Endothelial cell (in vitro differentiated cells): Measurements from ENCODE around the gene TRABD2B. TPM values are rescaled to one million over a fixed set of nuclear protein-coding genes. Genes with fewer than 3 reads are reported as not detected.
"Not testable (repeated sequence)": the region's sequence is repeated elsewhere in the genome, so short reads cannot be mapped to it uniquely, and the experiment has no call there.

Experiments used
- DNase-seq: peaks from one replicate; pipeline ENCODE4 v3.0.0; 2021; ENCODE audit warnings: low spot score
- H3K27ac Mint-ChIP-seq: one replicate; pipeline ENCODE4 v1.8.0; 2021; ENCODE audit warnings: mixed read lengths, inconsistent platforms; ENCODE audit not compliant: unreplicated experiment
- H3K27me3 Mint-ChIP-seq: one replicate; pipeline ENCODE4 v1.8.0; 2021; ENCODE audit warnings: mild to moderate bottlenecking, moderate library complexity, mixed read lengths, inconsistent platforms; ENCODE audit not compliant: unreplicated experiment
- H3K36me3 Mint-ChIP-seq: one replicate; pipeline ENCODE4 v1.8.0; 2021; ENCODE audit warnings: mild to moderate bottlenecking, low read depth, mixed read lengths, inconsistent platforms; ENCODE audit not compliant: unreplicated experiment
- H3K4me1 Mint-ChIP-seq: one replicate; pipeline ENCODE4 v1.8.0; 2021; ENCODE audit warnings: mild to moderate bottlenecking, mixed read lengths, inconsistent platforms; ENCODE audit not compliant: unreplicated experiment
- H3K4me3 Mint-ChIP-seq: one replicate; pipeline ENCODE4 v1.8.0; 2021; ENCODE audit warnings: mild to moderate bottlenecking, mixed read lengths, inconsistent platforms; ENCODE audit not compliant: unreplicated experiment
- H3K9me3 Mint-ChIP-seq: one replicate; pipeline ENCODE4 v1.8.0; 2021; ENCODE audit warnings: mixed read lengths, inconsistent platforms; ENCODE audit not compliant: unreplicated experiment
- CTCF ChIP-seq: fragments of 200-600 bp; sonication (generic); IDR thresholded peaks from one replicate; pipeline ENCODE4 v1.5.0; 2021; ENCODE audit warnings: antibody characterized with exemption; ENCODE audit not compliant: unreplicated experiment
- total RNA-seq: library from RNA; stranded (reverse); fragmentation: NEBNext Ultra II Directional; extraction: Animal tissue kit (Norgen Biotek cat#: 25700); gene quantifications from one replicate; pipeline ENCODE4 v1.2.1, GENCODE V29; 2021; ENCODE audit not compliant: unreplicated experiment

TRABD2B gene
- total RNA-seq, 1 donor from 2014 or later, result 1.0 TPM

GRCh38 chr1:47965816-47966215, 31.4 kb downstream of the TRABD2B start:
- Mint-ChIP-seq H3K27me3 (no peaks in the 10 kb centered on the region), H3K4me1 (peaks cover 11% of the 10 kb centered on the region), H3K27ac (no peak overlapping the region), H3K4me3 (no peak overlapping the region), H3K9me3 (no peaks in the 10 kb centered on the region), H3K36me3 (no peaks in the 10 kb centered on the region)
- DNase-seq, result no peak
- no peak for TF ChIP-seq CTCF

GRCh38 chr1:47964636-47965035, 32.5 kb downstream of the TRABD2B start:
- H3K4me3 Mint-ChIP-seq, result no peak overlapping the region
- H3K36me3 Mint-ChIP-seq, result no peaks in the 10 kb centered on the region
- peaks cover 11% of the 10 kb centered on the region for H3K4me1 Mint-ChIP-seq
- no peaks in the 10 kb centered on the region for H3K9me3 Mint-ChIP-seq
- no peak for DNase-seq
- no peaks in the 10 kb centered on the region for H3K27me3 Mint-ChIP-seq
- no peak overlapping the region for H3K27ac Mint-ChIP-seq
- TF ChIP-seq CTCF, result no peak

- Mint-ChIP-seq H3K4me1 (peaks cover 11% of the 10 kb centered on the region), H3K9me3 (no peaks in the 10 kb centered on the region), H3K36me3 (no peaks in the 10 kb centered on the region), H3K27ac (peak overlapping the region; percentile 5), H3K4me3 (no peak overlapping the region), H3K27me3 (no peaks in the 10 kb centered on the region)
- no peak for DNase-seq
- TF ChIP-seq CTCF, result no peak
These were observed 33.4 kb downstream of the TRABD2B start for GRCh38 chr1:47963568-47964358.

GRCh38 chr1:47962750-47963492, 34.3 kb downstream of the TRABD2B start:
- Mint-ChIP-seq H3K27me3 (no peaks in the 10 kb centered on the region), H3K9me3 (no peaks in the 10 kb centered on the region), H3K27ac (no peak overlapping the region), H3K36me3 (no peaks in the 10 kb centered on the region), H3K4me1 (peaks cover 11% of the 10 kb centered on the region), H3K4me3 (no peak overlapping the region)
- no peak for DNase-seq
- TF ChIP-seq CTCF, result no peak

- H3K36me3 Mint-ChIP-seq, H3K9me3 Mint-ChIP-seq, H3K27ac Mint-ChIP-seq, DNase-seq, H3K27me3 Mint-ChIP-seq, H3K4me3 Mint-ChIP-seq: not testable (repeated sequence)
- peaks cover 11% of the 10 kb centered on the region for H3K4me1 Mint-ChIP-seq
These were observed 35.4 kb downstream of the TRABD2B start for GRCh38 chr1:47961835-47962234.

GRCh38 chr1:47956491-47956890, 40.7 kb downstream of the TRABD2B start:
- not testable (repeated sequence) for H3K27ac Mint-ChIP-seq, DNase-seq, H3K4me3 Mint-ChIP-seq, H3K9me3 Mint-ChIP-seq
- Mint-ChIP-seq H3K4me1 (peaks cover 15% of the 10 kb centered on the region), H3K27me3 (peaks cover 15% of the 10 kb centered on the region), H3K36me3 (peaks cover 12% of the 10 kb centered on the region)
